HepG2 (cell line): ENCODE measurements around the gene KIFAP3. TPM values are rescaled to one million over a fixed set of nuclear protein-coding genes. Genes with fewer than 3 reads are reported as not detected.

ENCODE experiments used
- ATAC-seq: fragments of 200-7000 bp; cut with Tn5 transposase; 3 replicates; pipeline ENCODE4 v1.9.1; 2020; ENCODE audit warnings: mild to moderate bottlenecking, moderate library complexity
- BruUV-seq: library from RNA; stranded (reverse); fragments of 400-500 nt; replicated peaks from 2 replicates; lab custom pipeline; 2021; lab: Mats Ljungman, UMichigan
- CTCF ChIA-PET: fragments of 300-600 bp; formaldehyde crosslinking; extraction: SDS; loops from one replicate; lab custom pipeline; 2021; ENCODE audit warnings: low total read pairs, inconsistent platforms, low intra/inter-chr PET ratio; lab: Yijun Ruan, JAX
- POLR2A ChIA-PET: fragments of 350-600 bp; sonication (Branson Sonifier 250); formaldehyde crosslinking; loops from one replicate; lab custom pipeline; 2020; ENCODE audit warnings: antibody characterized with exemption, inconsistent platforms; lab: Yijun Ruan, JAX
- DNase-seq: peaks from one replicate; pipeline ENCODE4 v3.0.0-alpha.2; 2015; ENCODE audit warnings: low spot score
- FAIRE-seq: peaks from 3 replicates; lab custom pipeline; 2011; peaks lifted over from hg19 to GRCh38; lab: Jason Lieb, UNC
- H2AFZ ChIP-seq: one replicate; pipeline ENCODE4 v1.6.1; 2011; ENCODE audit warnings: low read length, inconsistent platforms
- H3K27ac ChIP-seq: fragments of 300-600 bp; 3 replicates; pipeline ENCODE4 v1.8.0; 2011; ENCODE audit warnings: mixed run types, mild to moderate bottlenecking, mixed read lengths, low read length, inconsistent platforms; ENCODE audit not compliant: insufficient read depth; ENCODE audit errors: extremely low read length
- H3K27me3 ChIP-seq, 2 experiments: fragments of 200-600 bp in 1 of 2; 2 replicates in 1 of 2; 3 replicates in 1 of 2; pipeline versions ENCODE4 v1.6.0 to v1.8.0; 2011; ENCODE audit warnings: low read length in 2 of 2, mild to moderate bottlenecking in 2 of 2, moderate library complexity in 2 of 2, inconsistent platforms in 1 of 2; ENCODE audit not compliant: insufficient read depth in 2 of 2, control insufficient read depth in 1 of 2
- H3K36me3 ChIP-seq, 2 experiments: fragments of 200-600 bp in 1 of 2; replicated peaks in 1 of 2; 2 replicates in 1 of 2; 3 replicates in 1 of 2; pipeline versions ENCODE4 v1.5.1 to v1.8.0; 2011; ENCODE audit warnings: low read length in 2 of 2, inconsistent platforms in 1 of 2; ENCODE audit not compliant: insufficient read depth in 2 of 2, control insufficient read depth in 1 of 2
- H3K4me1 ChIP-seq: 2 replicates; pipeline ENCODE4 v1.5.1; 2012; ENCODE audit warnings: low read length, inconsistent platforms; ENCODE audit not compliant: insufficient read depth
- H3K4me2 ChIP-seq: 2 replicates; pipeline ENCODE4 v1.6.0; 2011; ENCODE audit warnings: low read depth, low read length, inconsistent platforms
- H3K4me3 ChIP-seq, 3 experiments: fragments of 200-600 bp in 1 of 3; sonication (generic), shearing (Covaris generic) in 1 of 3; replicated peaks in 1 of 3; 2 replicates each; pipeline ENCODE4 v1.5.1; 2011 to 2016; ENCODE audit warnings: low read length in 3 of 3, inconsistent platforms in 2 of 3, low read depth in 2 of 3, mild to moderate bottlenecking in 2 of 3, control low read depth in 1 of 3, mixed read lengths in 1 of 3; ENCODE audit not compliant: insufficient read depth in 1 of 3
- H3K79me2 ChIP-seq: one replicate; pipeline ENCODE4 v1.6.1; 2011; ENCODE audit warnings: low read length, inconsistent platforms; ENCODE audit not compliant: insufficient read depth
- H3K9ac ChIP-seq: 2 replicates; pipeline ENCODE4 v1.6.0; 2011; ENCODE audit warnings: mild to moderate bottlenecking, low read depth, low read length, inconsistent platforms; ENCODE audit not compliant: insufficient read depth
- H3K9me3 ChIP-seq: 2 replicates; pipeline ENCODE4 v1.5.1; 2012; ENCODE audit warnings: mild to moderate bottlenecking, low read length
- H4K20me1 ChIP-seq: 2 replicates; pipeline ENCODE4 v1.6.0; 2011; ENCODE audit warnings: inconsistent platforms, mild to moderate bottlenecking, low read length, moderate library complexity; ENCODE audit not compliant: insufficient read depth
- ATF5 ChIP-seq: sonication (generic); formaldehyde crosslinking; IDR thresholded peaks from 2 replicates; pipeline ENCODE4 v1.4.0; 2020; ENCODE audit warnings: mild to moderate bottlenecking, low read depth, missing genetic modification reagents
- CENPX ChIP-seq: sonication (generic); formaldehyde crosslinking; IDR thresholded peaks from 2 replicates; pipeline ENCODE4 v1.9.0; 2021; ENCODE audit warnings: mild to moderate bottlenecking, missing genetic modification reagents, moderate library complexity
- IKZF5 ChIP-seq: IDR thresholded peaks from 2 replicates; pipeline ENCODE4 v1.6.1; 2018; ENCODE audit warnings: missing genetic modification reagents, mild to moderate bottlenecking, missing compliant biosample characterization
- KAT8 ChIP-seq: IDR thresholded peaks from 2 replicates; pipeline ENCODE4 v1.6.1; 2016; ENCODE audit warnings: missing genetic modification reagents, missing compliant biosample characterization
- KLF16 ChIP-seq, 2 experiments: sonication (generic) in 1 of 2; formaldehyde crosslinking in 1 of 2; IDR thresholded peaks; 2 replicates each; pipeline versions ENCODE4 v1.6.1 to v1.8.0; 2016 to 2023; ENCODE audit warnings: missing genetic modification reagents in 2 of 2, missing compliant biosample characterization in 1 of 2
- MAF1 ChIP-seq: sonication (generic); formaldehyde crosslinking; IDR thresholded peaks from 2 replicates; pipeline ENCODE4 v1.5.0; 2020; ENCODE audit warnings: missing genetic modification reagents, borderline replicate concordance
- RFX3 ChIP-seq: IDR thresholded peaks from 2 replicates; pipeline ENCODE4 v1.6.1; 2016; ENCODE audit warnings: missing biosample characterization, missing genetic modification reagents
- STAT6 ChIP-seq: sonication (generic); formaldehyde crosslinking; IDR thresholded peaks from 2 replicates; pipeline ENCODE4 v1.4.0; 2020; ENCODE audit warnings: missing genetic modification reagents, mild to moderate bottlenecking, borderline replicate concordance
- THAP7 ChIP-seq: sonication (generic); formaldehyde crosslinking; IDR thresholded peaks from 2 replicates; pipeline ENCODE4 v1.8.1; 2023; ENCODE audit warnings: mild to moderate bottlenecking, missing genetic modification reagents
- ZFY ChIP-seq: sonication (generic); formaldehyde crosslinking; IDR thresholded peaks from 2 replicates; pipeline ENCODE4 v1.4.0; 2020; ENCODE audit warnings: missing genetic modification reagents
- ZNF331 ChIP-seq: sonication (generic); formaldehyde crosslinking; IDR thresholded peaks from 2 replicates; pipeline ENCODE4 v1.4.0; 2020; ENCODE audit warnings: missing genetic modification reagents
- ZNF468 ChIP-seq: sonication (generic); formaldehyde crosslinking; IDR thresholded peaks from 2 replicates; pipeline ENCODE4 v1.8.0; 2022; ENCODE audit warnings: mild to moderate bottlenecking, moderate library complexity, missing genetic modification reagents
- ZNF616 ChIP-seq: sonication (generic); formaldehyde crosslinking; IDR thresholded peaks from 2 replicates; pipeline ENCODE4 v1.5.0; 2020; ENCODE audit warnings: low read depth, mild to moderate bottlenecking, missing genetic modification reagents
- ZNF619 ChIP-seq: sonication (generic); formaldehyde crosslinking; IDR thresholded peaks from 2 replicates; pipeline ENCODE4 v1.4.0; 2020; ENCODE audit warnings: mild to moderate bottlenecking, missing genetic modification reagents
- ZNF7 ChIP-seq: IDR thresholded peaks from 2 replicates; pipeline ENCODE4 v1.6.1; 2016; ENCODE audit warnings: missing biosample characterization, missing genetic modification reagents
- ZNF850 ChIP-seq: sonication (generic); formaldehyde crosslinking; conservative IDR thresholded peaks from 2 replicates; pipeline ENCODE4 v1.9.0; 2021; ENCODE audit warnings: mild to moderate bottlenecking, missing genetic modification reagents
- whole genome bisulfite sequencing: methylation state at CpG from one replicate; pipeline ENCODE4 v1.1.6; 2017; ENCODE audit warnings: low lambda C conversion rate; 5-methylcytosine and 5-hydroxymethylcytosine counted together
- in situ Hi-C: cut with HindIII; loops from 2 replicates; pipeline ENCODE4 v1.10.0; 2017; ENCODE audit warnings: low pct_unique_long_range_greater_than_20kb; ENCODE audit not compliant: extremely low pct_ligation_motif_present
- intact Hi-C: fragments of 100-400 bp; cut with micrococcal nuclease; formaldehyde crosslinking; loops from one replicate; pipeline ENCODE4 v1.10.0; 2022; ENCODE audit not compliant: unreplicated experiment
- polyA plus RNA-seq, 8 experiments: library from polyadenylated mRNA; depleted of rRNA in 3 of 8; stranded (reverse) in 7 of 8; unstranded in 1 of 8; fragments of >200 nt; fragmentation: Illumina TruSeq in 4 of 8; extraction: Trizol in 4 of 8; gene quantifications; 2 replicates each; pipeline versions ENCODE4 v1.2.1 to v1.2.3, GENCODE V29; 2011 to 2016; ENCODE audit warnings: low read depth in 4 of 8, missing spikeins in 1 of 8, mixed read lengths in 1 of 8; ENCODE audit not compliant: insufficient read depth in 1 of 8
- total RNA-seq, 5 experiments: library from RNA; depleted of rRNA; stranded (reverse); fragments of >200 nt; fragmentation: Illumina TruSeq; extraction: Trizol; gene quantifications; 2 replicates each; pipeline ENCODE4 v1.2.3, GENCODE V29; 2016; ENCODE audit warnings: low read depth in 1 of 5
- TF ChIP-seq, protein P1 (sequence below): sonication (generic); formaldehyde crosslinking; IDR thresholded peaks from 2 replicates; pipeline ENCODE4 v1.4.0; 2020; ENCODE audit warnings: missing genetic modification reagents
- TF ChIP-seq, protein P2 (sequence below): IDR thresholded peaks from 2 replicates; pipeline ENCODE4 v1.6.1; 2016; ENCODE audit warnings: low read depth

The KIFAP3 gene
- total and polyA plus RNA-seq, 2 of the 13 experiments (the other 11 are each of a cell fraction or from before 2014, with no cell fraction given) = 3.4 to 10.0 TPM

GRCh38 chr1:169886931-169887330 is 187.6 kb downstream of the KIFAP3 start:
- H3K9ac ChIP-seq = no peak overlapping the region
- H4K20me1 ChIP-seq = no peaks in the 10 kb centered on the region
- ChIA-PET POLR2A (no interaction called here), CTCF (no interaction called here)
- no peak overlapping the region for H3K4me2 ChIP-seq
- H3K27ac ChIP-seq = no peak overlapping the region
- no peaks in the 10 kb centered on the region for H3K9me3 ChIP-seq
- DNase-seq (no peak), FAIRE-seq (no peak), ATAC-seq (no peak)
- H3K4me3 ChIP-seq = no peak overlapping the region
- no peaks in the 10 kb centered on the region for H3K27me3 ChIP-seq
- H3K36me3 ChIP-seq = peaks cover 1 to 13% of the 10 kb centered on the region in 2 experiments; a peak in 3 of 5 replicates
- H3K79me2 ChIP-seq = peaks cover 8% of the 10 kb centered on the region
- peaks cover 16% of the 10 kb centered on the region for H3K4me1 ChIP-seq
- no peak overlapping the region for H2AFZ ChIP-seq
- in situ Hi-C loops (no loop called here), intact Hi-C loops (no loop called here)
- WGBS = 93% methylated on average over 2 of the region's 2 CpGs
- BruUV-seq = no TSS peak
- TF ChIP-seq RFX3 (CRISPR knock-in tag) (no peak), ZNF850 (CRISPR knock-in tag) (no peak), ZNF7 (CRISPR knock-in tag) (no peak), STAT6 (no peak), THAP7 (CRISPR knock-in tag) (no peak), MAF1 (CRISPR knock-in tag) (no peak), KLF16 (CRISPR knock-in tag; IDR thresholded peaks at IDR 0.05) (no peak), ZNF331 (CRISPR knock-in tag) (no peak), ZFY (CRISPR knock-in tag) (no peak), KAT8 (CRISPR knock-in tag) (no peak), ZNF616 (no peak), ZNF468 (CRISPR knock-in tag) (no peak), CENPX (CRISPR knock-in tag) (no peak), ZNF619 (CRISPR knock-in tag) (no peak), ATF5 (CRISPR knock-in tag) (no peak), IKZF5 (CRISPR knock-in tag) (no peak)
- TF ChIP-seq, protein P1, sequence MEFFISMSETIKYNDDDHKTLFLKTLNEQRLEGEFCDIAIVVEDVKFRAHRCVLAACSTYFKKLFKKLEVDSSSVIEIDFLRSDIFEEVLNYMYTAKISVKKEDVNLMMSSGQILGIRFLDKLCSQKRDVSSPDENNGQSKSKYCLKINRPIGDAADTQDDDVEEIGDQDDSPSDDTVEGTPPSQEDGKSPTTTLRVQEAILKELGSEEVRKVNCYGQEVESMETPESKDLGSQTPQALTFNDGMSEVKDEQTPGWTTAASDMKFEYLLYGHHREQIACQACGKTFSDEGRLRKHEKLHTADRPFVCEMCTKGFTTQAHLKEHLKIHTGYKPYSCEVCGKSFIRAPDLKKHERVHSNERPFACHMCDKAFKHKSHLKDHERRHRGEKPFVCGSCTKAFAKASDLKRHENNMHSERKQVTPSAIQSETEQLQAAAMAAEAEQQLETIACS (CRISPR knock-in tag) = no peak
- TF ChIP-seq, protein P2, sequence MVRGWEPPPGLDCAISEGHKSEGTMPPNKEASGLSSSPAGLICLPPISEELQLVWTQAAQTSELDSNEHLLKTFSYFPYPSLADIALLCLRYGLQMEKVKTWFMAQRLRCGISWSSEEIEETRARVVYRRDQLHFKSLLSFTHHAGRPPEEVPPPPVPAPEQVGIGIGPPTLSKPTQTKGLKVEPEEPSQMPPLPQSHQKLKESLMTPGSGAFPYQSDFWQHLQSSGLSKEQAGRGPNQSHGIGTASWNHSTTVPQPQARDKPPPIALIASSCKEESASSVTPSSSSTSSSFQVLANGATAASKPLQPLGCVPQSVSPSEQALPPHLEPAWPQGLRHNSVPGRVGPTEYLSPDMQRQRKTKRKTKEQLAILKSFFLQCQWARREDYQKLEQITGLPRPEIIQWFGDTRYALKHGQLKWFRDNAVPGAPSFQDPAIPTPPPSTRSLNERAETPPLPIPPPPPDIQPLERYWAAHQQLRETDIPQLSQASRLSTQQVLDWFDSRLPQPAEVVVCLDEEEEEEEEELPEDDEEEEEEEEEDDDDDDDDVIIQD = no peak
